Activated B cell treated with CpG ODN at 0.5 μM for 24 hours (primary cell): ENCODE measurements around the gene NPEPL1. TPM values are rescaled to one million over a fixed set of nuclear protein-coding genes. Genes with fewer than 3 reads are reported as not detected.

Experiments used
- ATAC-seq: fragments of 200-7000 bp; cut with Tn5 transposase; one replicate; pipeline ENCODE4 v1.10.0; 2021; ENCODE audit warnings: low read depth, mild to moderate bottlenecking, moderate library complexity
- CTCF ChIA-PET: fragments of 350-600 bp; sonication (Branson Sonifier 250); formaldehyde crosslinking; loops from one replicate; lab custom pipeline; 2021; ENCODE audit warnings: antibody characterized with exemption; lab: Charles Lee
- POLR2A ChIA-PET: fragments of 350-600 bp; sonication (Branson Sonifier 250); formaldehyde crosslinking; loops from one replicate; lab custom pipeline; 2021; ENCODE audit warnings: antibody characterized with exemption; lab: Charles Lee
- DNase-seq: peaks from one replicate; pipeline ENCODE4 v3.0.0; 2022
- H3K27ac Mint-ChIP-seq: one replicate; pipeline ENCODE4 v1.8.0; 2020; ENCODE audit warnings: mixed read lengths
- H3K27me3 Mint-ChIP-seq: one replicate; pipeline ENCODE4 v1.8.0; 2021; ENCODE audit warnings: mixed read lengths
- H3K36me3 Mint-ChIP-seq: one replicate; pipeline ENCODE4 v1.8.0; 2021; ENCODE audit warnings: low read depth, mixed read lengths
- H3K4me1 Mint-ChIP-seq: one replicate; pipeline ENCODE4 v1.8.0; 2021; ENCODE audit warnings: mixed read lengths
- H3K4me3 Mint-ChIP-seq: one replicate; pipeline ENCODE4 v1.8.0; 2020; ENCODE audit warnings: mild to moderate bottlenecking, mixed read lengths
- H3K9me3 Mint-ChIP-seq: one replicate; pipeline ENCODE4 v1.8.0; 2020; ENCODE audit warnings: mixed read lengths
- intact Hi-C: fragments of 100-400 bp; cut with micrococcal nuclease; formaldehyde crosslinking; loops from one replicate; pipeline ENCODE4 v1.15.1; 2024
- total RNA-seq: library from RNA; stranded (reverse); gene quantifications from 2 replicates; pipeline ENCODE4 v1.2.3, GENCODE V29; 2022
- TF ChIP-seq, protein P1 (sequence below): fragments of 200-600 bp; IDR thresholded peaks from one replicate; pipeline ENCODE4 v1.8.0; 2022; ENCODE audit warnings: antibody characterized with exemption, mild to moderate bottlenecking

Gene NPEPL1
- total RNA-seq, 1 donor from 2014 or later: 21.5 TPM

DNA sequence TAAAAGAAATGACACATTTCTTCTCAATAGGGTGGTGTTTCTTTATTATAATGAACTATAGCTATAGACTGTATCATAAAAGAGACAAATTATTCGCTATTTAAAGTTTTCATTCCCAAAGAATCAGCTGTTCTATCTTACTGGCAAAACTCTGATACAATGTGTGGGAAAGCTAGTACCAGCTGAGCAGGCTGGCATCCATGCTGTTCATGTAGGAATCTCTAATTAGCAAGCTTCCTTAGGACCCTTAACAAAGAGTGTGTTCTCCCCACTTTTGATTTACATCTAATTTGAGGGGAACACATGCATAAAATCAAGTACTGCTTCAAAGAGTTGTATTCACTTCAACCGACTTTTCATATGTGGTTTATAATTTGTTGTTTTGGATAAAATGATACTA is 28.3 kb upstream of the NPEPL1 start:
- H3K4me3 Mint-ChIP-seq: no peak overlapping the region
- TF ChIP-seq, protein P1, sequence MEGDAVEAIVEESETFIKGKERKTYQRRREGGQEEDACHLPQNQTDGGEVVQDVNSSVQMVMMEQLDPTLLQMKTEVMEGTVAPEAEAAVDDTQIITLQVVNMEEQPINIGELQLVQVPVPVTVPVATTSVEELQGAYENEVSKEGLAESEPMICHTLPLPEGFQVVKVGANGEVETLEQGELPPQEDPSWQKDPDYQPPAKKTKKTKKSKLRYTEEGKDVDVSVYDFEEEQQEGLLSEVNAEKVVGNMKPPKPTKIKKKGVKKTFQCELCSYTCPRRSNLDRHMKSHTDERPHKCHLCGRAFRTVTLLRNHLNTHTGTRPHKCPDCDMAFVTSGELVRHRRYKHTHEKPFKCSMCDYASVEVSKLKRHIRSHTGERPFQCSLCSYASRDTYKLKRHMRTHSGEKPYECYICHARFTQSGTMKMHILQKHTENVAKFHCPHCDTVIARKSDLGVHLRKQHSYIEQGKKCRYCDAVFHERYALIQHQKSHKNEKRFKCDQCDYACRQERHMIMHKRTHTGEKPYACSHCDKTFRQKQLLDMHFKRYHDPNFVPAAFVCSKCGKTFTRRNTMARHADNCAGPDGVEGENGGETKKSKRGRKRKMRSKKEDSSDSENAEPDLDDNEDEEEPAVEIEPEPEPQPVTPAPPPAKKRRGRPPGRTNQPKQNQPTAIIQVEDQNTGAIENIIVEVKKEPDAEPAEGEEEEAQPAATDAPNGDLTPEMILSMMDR: no peak
- peaks cover 56% of the 10 kb centered on the region for H3K36me3 Mint-ChIP-seq
- H3K27me3 Mint-ChIP-seq: no peaks in the 10 kb centered on the region
- no peak overlapping the region for H3K27ac Mint-ChIP-seq
- ATAC-seq (no peak), DNase-seq (no peak)
- H3K4me1 Mint-ChIP-seq: peaks cover 10% of the 10 kb centered on the region
- intact Hi-C loops: no loop called here
- ChIA-PET POLR2A (interaction anchor here (0.6 to 0.7 kb wide), 2 partner anchors 13 to 17 kb away, joined by 3 to 5 read pairs; partner anchors contain the start of gene STX16), CTCF (no interaction called here)
- no peaks in the 10 kb centered on the region for H3K9me3 Mint-ChIP-seq

DNA sequence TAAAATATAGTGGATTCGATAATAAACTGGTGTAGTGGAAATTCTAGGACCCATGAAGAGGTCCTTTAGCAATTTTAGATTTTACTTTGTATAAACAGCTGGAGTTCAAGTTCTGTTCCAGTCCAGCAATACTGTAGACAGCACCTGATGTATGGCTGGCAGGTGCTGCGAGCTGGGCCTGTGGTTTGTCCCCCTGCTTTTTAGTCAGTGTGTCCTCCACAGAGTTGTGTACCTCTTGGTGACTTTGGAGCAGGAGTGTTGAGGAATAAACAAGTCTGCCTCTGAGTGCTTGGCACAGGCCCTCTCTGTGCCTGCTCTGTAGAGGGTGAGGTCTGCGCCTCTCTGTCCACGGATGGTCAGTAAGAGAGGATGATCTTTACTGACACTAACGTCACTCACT is 27.7 kb upstream of the NPEPL1 start:
- Mint-ChIP-seq H3K4me3 (no peak overlapping the region), H3K36me3 (peaks cover 59% of the 10 kb centered on the region), H3K4me1 (peaks cover 14% of the 10 kb centered on the region), H3K27me3 (no peaks in the 10 kb centered on the region), H3K9me3 (no peaks in the 10 kb centered on the region), H3K27ac (no peak overlapping the region)
- intact Hi-C loops: no loop called here
- ChIA-PET POLR2A (interaction anchor here (0.7 kb wide), 1 partner anchor 14 kb away, joined by 5 read pairs; the partner anchor contains the start of gene STX16), CTCF (no interaction called here)
- TF ChIP-seq, protein P1: no peak
- DNase-seq: no peak
- no peak for ATAC-seq

DNA sequence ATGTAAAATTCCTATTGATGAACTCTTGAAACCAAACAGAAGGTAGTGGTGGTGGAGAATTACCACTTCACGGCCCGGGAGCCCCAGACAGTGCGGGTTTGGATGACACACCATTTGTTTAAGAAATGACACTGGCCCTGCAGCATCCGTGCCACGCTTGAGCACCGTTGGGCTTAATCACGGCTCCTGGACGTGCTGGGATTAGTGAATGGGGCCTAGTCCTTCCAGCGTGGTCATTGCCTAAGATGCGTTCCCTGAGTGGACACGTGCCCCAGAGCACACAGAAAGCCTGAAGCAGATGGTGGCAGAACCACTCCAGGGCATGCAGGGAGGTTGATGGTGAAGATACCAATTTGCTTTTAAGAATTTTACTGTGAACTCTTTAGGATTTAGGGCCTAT is 27.0 kb upstream of the NPEPL1 start:
- Mint-ChIP-seq H3K27me3 (no peaks in the 10 kb centered on the region), H3K27ac (no peak overlapping the region), H3K4me1 (peaks cover 13% of the 10 kb centered on the region), H3K9me3 (no peaks in the 10 kb centered on the region), H3K4me3 (no peak overlapping the region), H3K36me3 (peaks cover 61% of the 10 kb centered on the region)
- ATAC-seq (no peak), DNase-seq (no peak)
- TF ChIP-seq, protein P1: no peak
- CTCF ChIA-PET: no interaction called here
- POLR2A ChIA-PET: interaction anchor here (0.9 kb wide), 1 partner anchor 14 kb away, joined by 4 read pairs; no protein-coding TSS in a partner anchor
- intact Hi-C loops: no loop called here

DNA sequence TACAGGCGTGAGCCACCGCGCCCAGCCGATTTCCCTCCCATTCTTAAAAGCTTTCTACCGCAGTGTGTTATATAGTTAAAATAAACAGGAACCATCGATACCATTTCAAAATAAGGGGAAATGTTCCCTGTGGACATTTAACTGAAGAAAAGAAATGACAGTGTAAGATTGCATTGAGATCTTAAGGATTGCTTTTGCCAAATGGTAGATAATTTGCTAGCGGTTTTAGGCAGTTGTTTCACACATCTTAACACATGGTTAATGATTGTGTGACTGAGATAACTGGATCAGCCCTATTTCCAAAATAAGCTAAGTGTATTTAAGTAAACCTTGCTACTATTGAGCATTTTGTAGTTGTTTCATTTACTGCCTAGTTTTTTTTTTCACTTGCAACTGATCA is 25.9 kb upstream of the NPEPL1 start:
- CTCF ChIA-PET: no interaction called here
- no peak for DNase-seq

DNA sequence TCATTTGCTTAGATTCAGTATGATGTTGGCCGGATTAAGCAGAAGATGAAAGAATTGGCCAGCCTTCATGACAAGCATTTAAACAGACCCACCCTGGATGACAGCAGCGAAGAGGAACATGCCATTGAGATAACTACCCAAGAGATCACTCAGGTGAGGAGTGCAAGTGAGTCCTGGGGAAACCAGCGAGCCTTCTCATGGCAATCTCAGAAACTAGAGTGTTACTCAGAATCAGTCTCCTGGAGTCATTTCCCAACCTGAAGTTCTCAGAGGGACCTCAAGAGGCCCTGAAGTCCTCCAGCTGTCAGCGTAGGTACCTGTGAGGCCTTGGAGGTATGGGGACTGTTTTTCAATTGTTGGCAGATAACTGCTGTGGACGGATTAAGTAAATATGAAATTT is 24.6 kb upstream of the NPEPL1 start:
- ChIA-PET POLR2A (no interaction called here), CTCF (no interaction called here)
- ATAC-seq (no peak), DNase-seq (no peak)
- H3K27me3 Mint-ChIP-seq: no peaks in the 10 kb centered on the region
- TF ChIP-seq, protein P1: no peak
- peaks cover 11% of the 10 kb centered on the region for H3K4me1 Mint-ChIP-seq
- no peak overlapping the region for H3K4me3 Mint-ChIP-seq
- H3K36me3 Mint-ChIP-seq: peaks cover 57% of the 10 kb centered on the region
- H3K9me3 Mint-ChIP-seq: no peaks in the 10 kb centered on the region
- no peak overlapping the region for H3K27ac Mint-ChIP-seq
- intact Hi-C loops: no loop called here

More for the DNA sequence above, 25.9 kb upstream of the NPEPL1 start:
- Mint-ChIP-seq H3K4me3 (no peak overlapping the region), H3K27me3 (no peaks in the 10 kb centered on the region), H3K36me3 (peaks cover 59% of the 10 kb centered on the region), H3K9me3 (no peaks in the 10 kb centered on the region), H3K27ac (no peak overlapping the region), H3K4me1 (peaks cover 13% of the 10 kb centered on the region)
- TF ChIP-seq, protein P1: no peak
- ATAC-seq: no peak
- POLR2A ChIA-PET: interaction anchor here (0.9 kb wide), 2 partner anchors 15 to 275 kb away, joined by 4 to 6 read pairs; no protein-coding TSS in a partner anchor
- intact Hi-C loops: no loop called here
